ENCODE data around the gene BGN.

The BGN gene

DNA sequence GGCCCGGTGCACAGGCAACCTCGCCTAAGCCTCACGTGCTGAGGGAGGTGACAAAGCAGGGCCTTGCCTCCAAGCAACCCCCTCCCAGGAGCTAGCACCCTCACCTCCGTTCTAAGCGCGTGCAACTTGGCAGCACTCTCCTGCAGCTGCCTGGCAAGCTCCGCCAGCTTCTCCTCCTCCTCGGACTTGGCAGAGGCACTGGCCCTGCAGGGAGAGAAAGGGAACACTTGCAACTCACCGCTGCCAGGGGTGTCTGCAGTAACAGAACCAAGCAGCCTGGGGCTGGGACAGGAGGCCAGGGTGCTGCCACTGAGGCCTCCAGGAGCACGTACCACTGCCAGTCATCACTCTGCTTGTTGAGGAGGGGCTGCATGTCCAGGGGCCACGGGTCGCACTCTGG, 38.6 kb upstream of the BGN start:
- H4K12ac ChIP-seq (ENCODE audit: low read depth, low read length), result no peak overlapping the region
- H3K27me3 ChIP-seq (ENCODE audit: insufficient read depth, low read length), result no peaks in the 10 kb centered on the region
- H3K27ac ChIP-seq (ENCODE audit: low read depth, low read length), result no peak overlapping the region
- H2BK5ac ChIP-seq (ENCODE audit: low read depth, low read length, poor library complexity), result no peak overlapping the region
- H3K4me2 ChIP-seq (ENCODE audit: low read length), result no peak overlapping the region
- no peak overlapping the region for H3K4me3 ChIP-seq (ENCODE audit: low read depth, low read length)
- peaks cover 9 to 12% of the 10 kb centered on the region in 2 experiments for H3K36me3 ChIP-seq (ENCODE audit: control insufficient read depth in 1 of 2, insufficient read depth in 2 of 2, low read length in 2 of 2)
- H2BK12ac ChIP-seq (ENCODE audit: low read length), result no peak overlapping the region
- no peak overlapping the region for H3K23ac ChIP-seq (ENCODE audit: low read length)
- no peaks in the 10 kb centered on the region for H3K9me3 ChIP-seq (ENCODE audit: insufficient read depth, low read depth, low read length)
- no peak overlapping the region for H2AK5ac ChIP-seq (ENCODE audit: low read length)
- no CpG with 5 or more reads among the region's 12 CpGs for WGBS (ENCODE audit: extremely low coverage, insufficient coverage, insufficient read length)
- H3K14ac ChIP-seq (ENCODE audit: low read length), result no peak overlapping the region
- H3K4ac ChIP-seq (ENCODE audit: low read depth, low read length), result no peak overlapping the region
- no peak for DNase-seq
- no peak overlapping the region for H2AFZ ChIP-seq (ENCODE audit: insufficient read depth, low read length, poor library complexity)
- H3K18ac ChIP-seq (ENCODE audit: low read length), result no peak overlapping the region
- no peaks in the 10 kb centered on the region for H3K79me2 ChIP-seq (ENCODE audit: control insufficient read depth, insufficient read depth, low read length, poor library complexity)
- H2BK120ac ChIP-seq (ENCODE audit: insufficient read depth, low read length, poor library complexity), result no peak overlapping the region
- H3K9ac ChIP-seq (ENCODE audit: low read length), result no peak overlapping the region
- H3K79me1 ChIP-seq (ENCODE audit: low read length), result peaks cover 7% of the 10 kb centered on the region
- peaks cover 6 to 10% of the 10 kb centered on the region in 2 experiments for H3K4me1 ChIP-seq (ENCODE audit: control insufficient read depth in 1 of 2, insufficient read depth in 2 of 2, low read length in 2 of 2)
- H4K91ac ChIP-seq (ENCODE audit: low read depth, low read length), result no peak overlapping the region
- no peak overlapping the region for H4K8ac ChIP-seq (ENCODE audit: low read depth, low read length)

DNA sequence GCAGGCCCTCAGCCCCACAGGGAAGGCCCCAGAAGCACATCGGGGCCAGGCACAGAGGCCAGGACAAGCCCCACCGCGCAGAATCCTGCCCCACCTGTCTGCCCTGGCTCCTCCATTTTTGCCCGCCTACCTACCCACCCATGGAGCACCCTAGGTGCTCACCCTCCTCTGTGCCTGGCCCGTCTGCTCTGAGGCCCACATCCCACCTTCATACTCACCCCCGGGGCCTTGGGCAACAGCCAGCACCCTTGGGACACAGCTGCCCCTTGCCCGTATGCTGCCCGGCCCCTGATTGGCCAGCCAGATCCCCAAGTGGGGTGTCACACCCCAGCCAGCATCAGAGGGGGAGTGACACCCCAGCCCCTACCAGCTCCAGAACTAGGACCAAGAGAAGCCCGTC, 38.1 kb upstream of the BGN start:
- H3K4ac ChIP-seq (ENCODE audit: low read depth, low read length), result no peak overlapping the region
- WGBS (ENCODE audit: extremely low coverage, insufficient coverage, insufficient read length), result no CpG with 5 or more reads among the region's 9 CpGs
- H4K91ac ChIP-seq (ENCODE audit: low read depth, low read length), result no peak overlapping the region
- H2BK120ac ChIP-seq (ENCODE audit: insufficient read depth, low read length, poor library complexity), result no peak overlapping the region
- H3K4me2 ChIP-seq (ENCODE audit: low read length), result no peak overlapping the region
- H3K4me1 ChIP-seq (ENCODE audit: control insufficient read depth in 1 of 2, insufficient read depth in 2 of 2, low read length in 2 of 2), result peaks cover 6 to 10% of the 10 kb centered on the region in 2 experiments
- H3K79me2 ChIP-seq (ENCODE audit: control insufficient read depth, insufficient read depth, low read length, poor library complexity), result no peaks in the 10 kb centered on the region
- no peaks in the 10 kb centered on the region for H3K9me3 ChIP-seq (ENCODE audit: insufficient read depth, low read depth, low read length)
- no peak overlapping the region for H3K14ac ChIP-seq (ENCODE audit: low read length)
- H4K12ac ChIP-seq (ENCODE audit: low read depth, low read length), result no peak overlapping the region
- H2AFZ ChIP-seq (ENCODE audit: insufficient read depth, low read length, poor library complexity), result no peak overlapping the region
- H3K4me3 ChIP-seq (ENCODE audit: low read depth, low read length), result no peak overlapping the region
- no peak overlapping the region for H2BK12ac ChIP-seq (ENCODE audit: low read length)
- no peak overlapping the region for H2BK5ac ChIP-seq (ENCODE audit: low read depth, low read length, poor library complexity)
- H2AK5ac ChIP-seq (ENCODE audit: low read length), result no peak overlapping the region
- H3K79me1 ChIP-seq (ENCODE audit: low read length), result peaks cover 7% of the 10 kb centered on the region
- no peak overlapping the region for H3K18ac ChIP-seq (ENCODE audit: low read length)
- no peaks in the 10 kb centered on the region for H3K27me3 ChIP-seq (ENCODE audit: insufficient read depth, low read length)
- H3K27ac ChIP-seq (ENCODE audit: low read depth, low read length), result no peak overlapping the region
- peaks cover 11 to 14% of the 10 kb centered on the region in 2 experiments for H3K36me3 ChIP-seq (ENCODE audit: control insufficient read depth in 1 of 2, insufficient read depth in 2 of 2, low read length in 2 of 2)
- DNase-seq, result no peak
- no peak overlapping the region for H3K23ac ChIP-seq (ENCODE audit: low read length)
- H3K9ac ChIP-seq (ENCODE audit: low read length), result no peak overlapping the region
- H4K8ac ChIP-seq (ENCODE audit: low read depth, low read length), result no peak overlapping the region

DNA sequence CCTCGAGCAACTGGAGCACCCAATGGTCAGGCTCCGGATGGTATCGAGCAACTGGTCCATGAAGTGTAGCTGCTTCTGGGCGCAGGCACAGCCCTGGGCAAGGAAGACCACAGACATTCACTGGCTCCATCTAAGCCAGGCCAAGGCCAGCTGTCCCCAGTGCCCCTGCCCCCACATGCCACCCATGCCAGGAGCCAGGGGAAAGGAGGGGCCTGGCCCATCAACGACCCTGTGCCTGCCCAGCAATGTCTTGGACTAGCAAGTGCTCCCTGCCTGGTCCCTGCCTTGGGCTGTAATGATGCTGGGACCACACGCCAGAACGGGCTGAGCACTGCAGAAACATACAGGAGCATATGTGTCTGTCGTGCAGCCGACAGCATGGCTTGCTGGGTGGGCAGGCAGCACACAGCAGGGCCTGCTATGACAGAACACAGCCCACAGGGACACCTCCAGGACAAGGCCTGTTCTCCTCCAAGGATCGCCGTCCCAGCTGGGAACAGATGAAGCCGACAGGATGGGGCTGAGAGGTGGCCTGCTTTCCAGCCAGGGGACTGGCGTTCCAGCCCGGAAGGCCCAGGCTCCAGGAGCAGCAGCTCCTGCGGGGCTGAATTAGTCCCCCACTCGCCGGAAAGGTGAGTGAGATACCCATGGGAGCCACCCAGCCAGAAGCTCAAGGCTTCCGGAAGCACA, 37.5 kb upstream of the BGN start:
- H3K14ac ChIP-seq (ENCODE audit: low read length), result no peak overlapping the region
- H4K91ac ChIP-seq (ENCODE audit: low read depth, low read length), result no peak overlapping the region
- H3K9ac ChIP-seq (ENCODE audit: low read length), result no peak overlapping the region
- no peaks in the 10 kb centered on the region for H3K9me3 ChIP-seq (ENCODE audit: insufficient read depth, low read depth, low read length)
- WGBS (ENCODE audit: extremely low coverage, insufficient coverage, insufficient read length), result no CpG with 5 or more reads among the region's 18 CpGs
- H3K36me3 ChIP-seq (ENCODE audit: control insufficient read depth in 1 of 2, insufficient read depth in 2 of 2, low read length in 2 of 2), result peaks cover 14 to 16% of the 10 kb centered on the region in 2 experiments
- H3K27ac ChIP-seq (ENCODE audit: low read depth, low read length), result no peak overlapping the region
- no peak overlapping the region for H2BK120ac ChIP-seq (ENCODE audit: insufficient read depth, low read length, poor library complexity)
- no peak overlapping the region for H2BK12ac ChIP-seq (ENCODE audit: low read length)
- peaks cover 6 to 10% of the 10 kb centered on the region in 2 experiments for H3K4me1 ChIP-seq (ENCODE audit: control insufficient read depth in 1 of 2, insufficient read depth in 2 of 2, low read length in 2 of 2)
- H2BK5ac ChIP-seq (ENCODE audit: low read depth, low read length, poor library complexity), result no peak overlapping the region
- H3K79me1 ChIP-seq (ENCODE audit: low read length), result peaks cover 7% of the 10 kb centered on the region
- no peak overlapping the region for H3K4me3 ChIP-seq (ENCODE audit: low read depth, low read length)
- H3K18ac ChIP-seq (ENCODE audit: low read length), result no peak overlapping the region
- H3K4me2 ChIP-seq (ENCODE audit: low read length), result no peak overlapping the region
- H4K8ac ChIP-seq (ENCODE audit: low read depth, low read length), result no peak overlapping the region
- no peaks in the 10 kb centered on the region for H3K79me2 ChIP-seq (ENCODE audit: control insufficient read depth, insufficient read depth, low read length, poor library complexity)
- DNase-seq, result no peak
- no peak overlapping the region for H3K4ac ChIP-seq (ENCODE audit: low read depth, low read length)
- no peak overlapping the region for H3K23ac ChIP-seq (ENCODE audit: low read length)
- no peak overlapping the region for H2AFZ ChIP-seq (ENCODE audit: insufficient read depth, low read length, poor library complexity)
- peak overlapping the region; percentile 23 for H4K12ac ChIP-seq (ENCODE audit: low read depth, low read length)
- H3K27me3 ChIP-seq (ENCODE audit: insufficient read depth, low read length), result no peaks in the 10 kb centered on the region
- H2AK5ac ChIP-seq (ENCODE audit: low read length), result peak overlapping the region; percentile 41

DNA sequence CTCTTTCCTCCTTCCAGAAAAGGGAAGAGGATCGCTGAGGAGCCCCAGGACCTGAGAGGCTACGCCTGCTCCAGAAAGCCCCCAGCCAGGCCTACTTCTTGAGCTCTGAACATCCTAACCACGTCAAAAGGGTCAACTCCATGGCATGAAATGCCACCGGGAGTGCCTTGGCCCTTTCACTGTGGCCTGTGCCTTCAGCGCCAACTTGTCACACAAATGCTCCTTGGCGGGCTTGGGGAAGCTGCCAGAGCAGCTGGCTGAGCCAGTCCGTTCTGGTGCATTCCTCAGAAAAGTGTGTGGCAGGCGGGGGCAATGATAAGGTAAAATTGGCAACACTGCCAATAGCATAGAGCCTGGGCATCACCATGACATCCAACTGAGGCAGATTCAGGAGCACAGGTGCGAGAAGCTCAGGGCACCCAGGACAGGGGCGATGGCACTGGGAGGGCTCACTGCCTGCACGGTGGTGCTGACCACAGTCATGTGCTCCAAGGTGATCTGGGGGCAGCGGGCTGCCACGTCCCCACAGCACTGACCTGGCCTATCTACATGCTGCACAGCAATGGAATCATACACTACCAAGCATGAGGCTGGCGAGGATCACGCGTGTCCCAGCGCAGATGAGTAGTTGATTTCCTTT, 36.8 kb upstream of the BGN start:
- Histone ChIP-seq H3K4me3 (ENCODE audit: low read depth, low read length) (no peak overlapping the region), H3K27ac (ENCODE audit: low read depth, low read length) (no peak overlapping the region), H4K91ac (ENCODE audit: low read depth, low read length) (no peak overlapping the region), H3K14ac (ENCODE audit: low read length) (no peak overlapping the region), H2BK120ac (ENCODE audit: insufficient read depth, low read length, poor library complexity) (no peak overlapping the region), H3K23ac (ENCODE audit: low read length) (no peak overlapping the region), H3K9me3 (ENCODE audit: insufficient read depth, low read depth, low read length) (no peaks in the 10 kb centered on the region), H3K27me3 (ENCODE audit: insufficient read depth, low read length) (no peaks in the 10 kb centered on the region), H3K79me1 (ENCODE audit: low read length) (peaks cover 7% of the 10 kb centered on the region), H3K79me2 (ENCODE audit: control insufficient read depth, insufficient read depth, low read length, poor library complexity) (no peaks in the 10 kb centered on the region), H2BK12ac (ENCODE audit: low read length) (no peak overlapping the region), H2AK5ac (ENCODE audit: low read length) (no peak overlapping the region), H3K18ac (ENCODE audit: low read length) (no peak overlapping the region), H3K4me1 (ENCODE audit: control insufficient read depth in 1 of 2, insufficient read depth in 2 of 2, low read length in 2 of 2) (peaks cover 6 to 10% of the 10 kb centered on the region in 2 experiments), H4K12ac (ENCODE audit: low read depth, low read length) (no peak overlapping the region), H4K8ac (ENCODE audit: low read depth, low read length) (no peak overlapping the region), H2BK5ac (ENCODE audit: low read depth, low read length, poor library complexity) (no peak overlapping the region), H3K9ac (ENCODE audit: low read length) (no peak overlapping the region), H3K4ac (ENCODE audit: low read depth, low read length) (no peak overlapping the region), H3K4me2 (ENCODE audit: low read length) (no peak overlapping the region), H2AFZ (ENCODE audit: insufficient read depth, low read length, poor library complexity) (no peak overlapping the region), H3K36me3 (ENCODE audit: control insufficient read depth in 1 of 2, insufficient read depth in 2 of 2, low read length in 2 of 2) (peaks cover 19 to 20% of the 10 kb centered on the region in 2 experiments)
- DNase-seq, result no peak
- WGBS (ENCODE audit: extremely low coverage, insufficient coverage, insufficient read length), result no CpG with 5 or more reads among the region's 17 CpGs

All from trophoblast cell (in vitro differentiated cells and primary cell).